ENCODE measurements around the gene PIK3R2.

- no peak for TF ChIP-seq FOXM1 (IDR thresholded peaks at IDR 0.05; ENCODE audit: borderline replicate concordance)
- no peak for TF ChIP-seq L3MBTL2 (conservative IDR thresholded peaks at IDR 0.05)
- no peak for TF ChIP-seq PKNOX1 (IDR thresholded peaks at IDR 0.05)
- no peak for TF ChIP-seq BHLHE40 (IDR thresholded peaks at IDR 0.05; ENCODE audit: borderline replicate concordance)
- no peak for TF ChIP-seq HDGF (IDR thresholded peaks at IDR 0.05; ENCODE audit: borderline replicate concordance)
These were observed 5.6 kb upstream of the PIK3R2 start for GRCh38 chr19:18147396-18147795.
